ENCODE data around the gene SOX9.

SOX9 gene

GRCh38 chr17:72122010-72122764 lies 1.4 kb downstream of the SOX9 start:
- TF ChIP-seq NFIC (IDR thresholded peaks at IDR 0.05) (no peak), ZBTB7A (IDR thresholded peaks at IDR 0.05; ENCODE audit: low read depth) (no peak; the same call in 1 of the 2 replicates), EGR1 (IDR thresholded peaks at IDR 0.05) (no peak; the same call in 1 of the 2 replicates), EP300 (IDR thresholded peaks at IDR 0.05; ENCODE audit: borderline replicate concordance) (no peak), CREB1 (IDR thresholded peaks at IDR 0.05; ENCODE audit: low read depth) (no peak), FOXM1 (IDR thresholded peaks at IDR 0.05; ENCODE audit: borderline replicate concordance, low read depth) (no peak), USF1 (IDR thresholded peaks at IDR 0.05) (no peak), CEBPB (IDR thresholded peaks at IDR 0.05) (no peak)

GRCh38 chr17:72122765-72123529 lies 2.1 kb downstream of the SOX9 start:
- TF ChIP-seq EGR1 (IDR thresholded peaks at IDR 0.05) (no peak), MAX (IDR thresholded peaks at IDR 0.05) (no peak), EP300 (IDR thresholded peaks at IDR 0.05; ENCODE audit: borderline replicate concordance) (no peak), TCF12 (IDR thresholded peaks at IDR 0.05; ENCODE audit: low read depth) (no peak), CREB1 (IDR thresholded peaks at IDR 0.05; ENCODE audit: low read depth) (no peak), REST (IDR thresholded peaks at IDR 0.05; ENCODE audit: low read depth) (no peak), FOXM1 (IDR thresholded peaks at IDR 0.05; ENCODE audit: borderline replicate concordance, low read depth) (no peak), CEBPB (IDR thresholded peaks at IDR 0.05) (no peak), ZBTB7A (IDR thresholded peaks at IDR 0.05; ENCODE audit: low read depth) (no peak)

- TF ChIP-seq EP300 (IDR thresholded peaks at IDR 0.05; ENCODE audit: borderline replicate concordance) (no peak), ZBTB7A (IDR thresholded peaks at IDR 0.05; ENCODE audit: low read depth) (no peak), MAX (IDR thresholded peaks at IDR 0.05) (no peak), TEAD4 (IDR thresholded peaks at IDR 0.05) (no peak), TAF1 (IDR thresholded peaks at IDR 0.05; ENCODE audit: low read depth) (no peak), REST (IDR thresholded peaks at IDR 0.05; ENCODE audit: low read depth) (no peak), YY1 (IDR thresholded peaks at IDR 0.05; ENCODE audit: low read depth) (no peak), EGR1 (IDR thresholded peaks at IDR 0.05) (no peak), USF1 (IDR thresholded peaks at IDR 0.05) (no peak), RAD21 (IDR thresholded peaks at IDR 0.05; ENCODE audit: low read depth) (no peak), CREB1 (IDR thresholded peaks at IDR 0.05; ENCODE audit: low read depth) (no peak), TCF12 (IDR thresholded peaks at IDR 0.05; ENCODE audit: low read depth) (no peak), FOXM1 (IDR thresholded peaks at IDR 0.05; ENCODE audit: borderline replicate concordance, low read depth) (no peak), CEBPB (IDR thresholded peaks at IDR 0.05) (no peak), NFIC (IDR thresholded peaks at IDR 0.05) (no peak)
Measured at GRCh38 chr17:72123530-72124437, 3.0 kb downstream of the SOX9 start.

- no peak for TF ChIP-seq RAD21 (IDR thresholded peaks at IDR 0.05; ENCODE audit: low read depth)
- no peak for TF ChIP-seq CEBPB (IDR thresholded peaks at IDR 0.05)
- TF ChIP-seq NFIC (IDR thresholded peaks at IDR 0.05) = no peak
- TF ChIP-seq FOXM1 (IDR thresholded peaks at IDR 0.05; ENCODE audit: borderline replicate concordance, low read depth) = no peak
- no peak for TF ChIP-seq MAX (IDR thresholded peaks at IDR 0.05)
- TF ChIP-seq YY1 (IDR thresholded peaks at IDR 0.05; ENCODE audit: low read depth) = no peak
- TF ChIP-seq USF1 (IDR thresholded peaks at IDR 0.05) = no peak
- TF ChIP-seq EP300 (IDR thresholded peaks at IDR 0.05; ENCODE audit: borderline replicate concordance) = no peak
- no peak for TF ChIP-seq TCF12 (IDR thresholded peaks at IDR 0.05; ENCODE audit: low read depth)
- no peak for TF ChIP-seq TEAD4 (IDR thresholded peaks at IDR 0.05)
- TF ChIP-seq ZBTB7A (IDR thresholded peaks at IDR 0.05; ENCODE audit: low read depth) = no peak
- TF ChIP-seq EGR1 (IDR thresholded peaks at IDR 0.05) = no peak
- no peak for TF ChIP-seq REST (IDR thresholded peaks at IDR 0.05; ENCODE audit: low read depth)
- TF ChIP-seq TAF1 (IDR thresholded peaks at IDR 0.05; ENCODE audit: low read depth) = no peak
- no peak for TF ChIP-seq CREB1 (IDR thresholded peaks at IDR 0.05; ENCODE audit: low read depth)
Measured at GRCh38 chr17:72124438-72124775, 3.6 kb downstream of the SOX9 start.
